Neuronal stem cell (in vitro differentiated cells): ENCODE measurements around the gene APLNR.
A peak's percentile ranks its signal among the peaks of the same experiment; 100 is the strongest.

ENCODE experiments used
- DNase-seq: peaks from one replicate; pipeline ENCODE4 v3.0.0-alpha.2; 2013; ENCODE audit warnings: low spot score
- H2AFZ ChIP-seq: one replicate; pipeline ENCODE4 v1.6.1; 2013; ENCODE audit warnings: mild to moderate bottlenecking, low read length, inconsistent platforms
- H2AK5ac ChIP-seq: 2 replicates; pipeline ENCODE4 v1.6.1; 2013; ENCODE audit warnings: low read depth, mild to moderate bottlenecking, inconsistent platforms, low read length, moderate library complexity, mixed read lengths
- H2BK120ac ChIP-seq: 2 replicates; pipeline ENCODE4 v1.6.1; 2013; ENCODE audit warnings: low read depth, mild to moderate bottlenecking, inconsistent platforms, low read length, moderate library complexity, mixed read lengths
- H2BK12ac ChIP-seq: one replicate; pipeline ENCODE4 v1.6.1; 2013; ENCODE audit warnings: low read length, inconsistent platforms
- H2BK15ac ChIP-seq: 2 replicates; pipeline ENCODE4 v1.6.1; 2013; ENCODE audit warnings: mild to moderate bottlenecking, low read length, inconsistent platforms, mixed read lengths
- H2BK5ac ChIP-seq: one replicate; pipeline ENCODE4 v1.6.1; 2013; ENCODE audit warnings: inconsistent platforms, mild to moderate bottlenecking, low read length, moderate library complexity
- H3K14ac ChIP-seq: one replicate; pipeline ENCODE4 v1.6.1; 2013; ENCODE audit warnings: low read length, inconsistent platforms
- H3K18ac ChIP-seq: 2 replicates; pipeline ENCODE4 v1.6.1; 2013; ENCODE audit warnings: low read length, inconsistent platforms
- H3K23ac ChIP-seq: 2 replicates; pipeline ENCODE4 v1.6.1; 2013; ENCODE audit warnings: low read depth, mild to moderate bottlenecking, mixed read lengths, low read length, inconsistent platforms; ENCODE audit not compliant: poor library complexity
- H3K27ac ChIP-seq: replicated peaks from 3 replicates; pipeline ENCODE4 v1.5.1; 2013; ENCODE audit warnings: low read length, inconsistent platforms
- H3K27me3 ChIP-seq, 3 experiments: 2 replicates each; pipeline ENCODE4 v1.6.1; 2013; ENCODE audit warnings: low read length in 3 of 3, mild to moderate bottlenecking in 2 of 3, inconsistent platforms in 1 of 3, low read depth in 1 of 3, mixed read lengths in 1 of 3, moderate library complexity in 1 of 3; ENCODE audit not compliant: control insufficient read depth in 3 of 3, insufficient read depth in 3 of 3
- H3K36me3 ChIP-seq, 2 donors: replicated peaks in 1 of 2; 2 replicates each; pipeline ENCODE4 v1.6.1; 2013; ENCODE audit warnings: low read length in 2 of 2; ENCODE audit not compliant: control insufficient read depth in 2 of 2, insufficient read depth in 2 of 2
- H3K4ac ChIP-seq: 2 replicates; pipeline ENCODE4 v1.6.1; 2013; ENCODE audit warnings: inconsistent platforms, mild to moderate bottlenecking, low read length, moderate library complexity
- H3K4me1 ChIP-seq, 2 donors: 1 replicate in 1 of 2; 2 replicates in 1 of 2; pipeline ENCODE4 v1.6.1; 2013; ENCODE audit warnings: low read length in 2 of 2, low read depth in 1 of 2; ENCODE audit not compliant: control insufficient read depth in 2 of 2, insufficient read depth in 1 of 2
- H3K4me2 ChIP-seq: one replicate; pipeline ENCODE4 v1.6.1; 2013; ENCODE audit warnings: mild to moderate bottlenecking, low read length, inconsistent platforms; ENCODE audit not compliant: insufficient read depth, poor library complexity, severe bottlenecking
- H3K4me3 ChIP-seq, 2 donors: 2 replicates each; pipeline ENCODE4 v1.5.1; 2013; ENCODE audit warnings: low read length in 2 of 2, mild to moderate bottlenecking in 2 of 2, inconsistent platforms in 1 of 2, moderate library complexity in 1 of 2
- H3K79me1 ChIP-seq: one replicate; pipeline ENCODE4 v1.6.1; 2013; ENCODE audit warnings: low read depth, mild to moderate bottlenecking, inconsistent platforms, low read length, moderate library complexity
- H3K9ac ChIP-seq: one replicate; pipeline ENCODE4 v1.6.1; 2013; ENCODE audit warnings: mild to moderate bottlenecking, low read depth, low read length, inconsistent platforms; ENCODE audit not compliant: poor library complexity
- H3K9me3 ChIP-seq, 2 donors: replicated peaks in 1 of 2; 2 replicates each; pipeline versions ENCODE3 to v1.6.1; 2013; ENCODE audit warnings: low read length in 2 of 2, mild to moderate bottlenecking in 2 of 2, inconsistent platforms in 1 of 2, low read depth in 1 of 2, mixed read lengths in 1 of 2, moderate library complexity in 1 of 2; ENCODE audit not compliant: control insufficient read depth in 2 of 2, insufficient read depth in 1 of 2
- H4K8ac ChIP-seq: one replicate; pipeline ENCODE4 v1.6.1; 2013; ENCODE audit warnings: low read depth, mild to moderate bottlenecking, inconsistent platforms, low read length, moderate library complexity
- H4K91ac ChIP-seq: one replicate; pipeline ENCODE4 v1.6.1; 2013; ENCODE audit warnings: low read length, low read depth, mild to moderate bottlenecking, inconsistent platforms; ENCODE audit not compliant: poor library complexity
- whole genome bisulfite sequencing, 2 donors: extraction: QIAGEN DNeasy Blood & Tissue Kit; methylation state at CpG; one replicate each; pipeline ENCODE4 v1.1.7; 2013; ENCODE audit warnings: missing lambda C conversion rate in 2 of 2, mixed read lengths in 1 of 2; ENCODE audit not compliant: insufficient read length in 2 of 2, insufficient replicate concordance in 1 of 2; ENCODE audit errors: extremely low coverage in 2 of 2; 5-methylcytosine and 5-hydroxymethylcytosine counted together

Gene APLNR

GRCh38 chr11:57244911-57245310 lies 7.9 kb upstream of the APLNR start:
- Histone ChIP-seq H3K23ac (no peak overlapping the region), H3K27me3 (no peaks in the 10 kb centered on the region), H3K27ac (no peak overlapping the region), H3K14ac (no peak overlapping the region), H3K9ac (no peak overlapping the region), H3K79me1 (no peaks in the 10 kb centered on the region), H2AK5ac (no peak overlapping the region), H3K9me3 (no peaks in the 10 kb centered on the region), H2AFZ (peak overlapping the region; percentile 2), H3K4me3 (no peak overlapping the region), H2BK15ac (no peak overlapping the region), H4K8ac (no peak overlapping the region), H3K36me3 (no peaks in the 10 kb centered on the region), H3K4ac (no peak overlapping the region), H3K4me2 (no peak overlapping the region), H2BK5ac (no peak overlapping the region), H3K4me1 (peaks cover 8 to 16% of the 10 kb centered on the region in 2 donors), H4K91ac (no peak overlapping the region), H2BK120ac (no peak overlapping the region), H3K18ac (no peak overlapping the region), H2BK12ac (no peak overlapping the region)
- DNase-seq, result no peak
- WGBS, 2 donors, result no CpG with 5 or more reads among the region's 3 CpGs

GRCh38 chr11:57241353-57241972 lies 4.4 kb upstream of the APLNR start:
- no peak overlapping the region for H3K23ac ChIP-seq
- H4K8ac ChIP-seq, result peak overlapping the region; percentile 58
- H3K18ac ChIP-seq, result peak overlapping the region; percentile 12
- no peak overlapping the region for H3K27ac ChIP-seq
- no peak overlapping the region for H2BK15ac ChIP-seq
- H4K91ac ChIP-seq, result no peak overlapping the region
- H3K9ac ChIP-seq, result peak overlapping the region; percentile 7
- H2BK5ac ChIP-seq, result no peak overlapping the region
- H3K36me3 ChIP-seq, result no peaks in the 10 kb centered on the region
- no peak overlapping the region for H3K4me3 ChIP-seq
- no peak overlapping the region for H3K14ac ChIP-seq
- no peaks in the 10 kb centered on the region for H3K79me1 ChIP-seq
- DNase-seq, result no peak
- H2BK12ac ChIP-seq, result peak overlapping the region; percentile 35
- H2AFZ ChIP-seq, result no peak overlapping the region
- no peak overlapping the region for H3K4me2 ChIP-seq
- H2BK120ac ChIP-seq, result no peak overlapping the region
- peak overlapping the region; percentile 0 for H2AK5ac ChIP-seq
- no peak overlapping the region for H3K4ac ChIP-seq
- no CpG with 5 or more reads among the region's 2 CpGs for WGBS, 2 donors
- H3K9me3 ChIP-seq, result no peaks in the 10 kb centered on the region
- peaks cover 18 to 23% of the 10 kb centered on the region in 2 donors for H3K4me1 ChIP-seq
- H3K27me3 ChIP-seq, result no peaks in the 10 kb centered on the region

DNA sequence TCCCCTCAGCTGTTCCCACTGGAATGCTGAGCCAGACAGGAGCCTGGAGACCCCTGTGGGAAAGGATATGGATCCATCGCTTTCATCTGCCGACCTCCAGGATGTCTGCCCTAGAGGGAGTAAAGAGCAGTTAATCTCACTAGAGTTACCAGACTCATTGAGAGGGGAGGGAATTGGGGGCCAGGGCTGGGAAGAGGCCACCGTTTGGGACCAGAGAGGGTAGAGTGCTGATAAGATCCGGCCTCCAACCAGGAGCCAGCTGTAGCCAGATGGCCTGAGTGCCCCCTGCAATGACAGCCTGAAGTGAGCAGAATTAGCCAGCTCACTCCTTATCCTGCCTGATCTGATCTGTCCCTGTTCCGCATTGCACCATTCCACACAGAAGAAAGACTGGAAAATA lies 3.7 kb upstream of the APLNR start:
- no peak for DNase-seq
- Histone ChIP-seq H2BK15ac (no peak overlapping the region), H4K8ac (no peak overlapping the region), H2BK5ac (no peak overlapping the region), H3K18ac (peak overlapping the region; percentile 49), H2BK12ac (no peak overlapping the region), H3K36me3 (no peaks in the 10 kb centered on the region), H3K4me1 (peaks cover 18 to 27% of the 10 kb centered on the region in 2 donors), H3K4me2 (no peak overlapping the region), H3K4me3 (no peak overlapping the region), H3K27ac (no peak overlapping the region), H3K79me1 (no peaks in the 10 kb centered on the region), H3K9ac (no peak overlapping the region), H3K27me3 (no peaks in the 10 kb centered on the region), H3K9me3 (no peaks in the 10 kb centered on the region), H2BK120ac (no peak overlapping the region), H3K14ac (no peak overlapping the region), H4K91ac (no peak overlapping the region), H2AK5ac (no peak overlapping the region), H2AFZ (peak overlapping the region; percentile 66), H3K23ac (no peak overlapping the region), H3K4ac (no peak overlapping the region)
- no CpG with 5 or more reads among the region's 5 CpGs for WGBS, 2 donors

DNA sequence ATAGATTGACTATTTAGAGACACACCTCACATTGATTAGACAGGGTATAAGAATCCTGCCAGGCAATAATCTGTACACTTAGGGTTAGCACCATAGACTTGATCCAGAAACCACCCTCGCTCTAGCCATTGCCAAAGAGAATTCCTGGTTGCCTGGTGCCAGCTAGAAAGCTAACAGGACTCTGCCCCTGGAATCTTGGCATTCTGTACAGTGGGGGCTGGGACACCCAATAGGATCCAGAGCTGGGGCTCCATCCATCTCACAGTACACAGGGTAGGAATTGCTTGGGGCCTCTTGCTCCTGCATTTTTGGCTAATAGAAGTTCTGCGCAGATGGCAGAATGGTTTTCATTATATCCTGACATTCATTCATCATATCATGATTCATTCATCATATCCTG lies 3.0 kb upstream of the APLNR start:
- H3K79me1 ChIP-seq, result no peaks in the 10 kb centered on the region
- H3K4ac ChIP-seq, result no peak overlapping the region
- H2BK12ac ChIP-seq, result no peak overlapping the region
- no peak overlapping the region for H4K91ac ChIP-seq
- H3K18ac ChIP-seq, result no peak overlapping the region
- no peak overlapping the region for H3K9ac ChIP-seq
- no peak for DNase-seq
- no peak overlapping the region for H3K27ac ChIP-seq
- no peak overlapping the region for H4K8ac ChIP-seq
- H2BK5ac ChIP-seq, result no peak overlapping the region
- H3K36me3 ChIP-seq, result no peaks in the 10 kb centered on the region
- H3K14ac ChIP-seq, result no peak overlapping the region
- no peak overlapping the region for H2BK120ac ChIP-seq
- no peaks in the 10 kb centered on the region for H3K9me3 ChIP-seq
- peaks cover 22 to 27% of the 10 kb centered on the region in 2 donors for H3K4me1 ChIP-seq
- no peak overlapping the region for H3K4me2 ChIP-seq
- WGBS, 2 donors, result no CpG with 5 or more reads among the region's 2 CpGs
- no peaks in the 10 kb centered on the region for H3K27me3 ChIP-seq
- no peak overlapping the region for H3K23ac ChIP-seq
- no peak overlapping the region for H2AK5ac ChIP-seq
- H3K4me3 ChIP-seq, result no peak overlapping the region
- no peak overlapping the region for H2AFZ ChIP-seq
- no peak overlapping the region for H2BK15ac ChIP-seq
